Measurements from ENCODE around the gene PRAME.
A peak's percentile ranks its signal among the peaks of the same experiment; 100 is the strongest.

PRAME gene

DNA sequence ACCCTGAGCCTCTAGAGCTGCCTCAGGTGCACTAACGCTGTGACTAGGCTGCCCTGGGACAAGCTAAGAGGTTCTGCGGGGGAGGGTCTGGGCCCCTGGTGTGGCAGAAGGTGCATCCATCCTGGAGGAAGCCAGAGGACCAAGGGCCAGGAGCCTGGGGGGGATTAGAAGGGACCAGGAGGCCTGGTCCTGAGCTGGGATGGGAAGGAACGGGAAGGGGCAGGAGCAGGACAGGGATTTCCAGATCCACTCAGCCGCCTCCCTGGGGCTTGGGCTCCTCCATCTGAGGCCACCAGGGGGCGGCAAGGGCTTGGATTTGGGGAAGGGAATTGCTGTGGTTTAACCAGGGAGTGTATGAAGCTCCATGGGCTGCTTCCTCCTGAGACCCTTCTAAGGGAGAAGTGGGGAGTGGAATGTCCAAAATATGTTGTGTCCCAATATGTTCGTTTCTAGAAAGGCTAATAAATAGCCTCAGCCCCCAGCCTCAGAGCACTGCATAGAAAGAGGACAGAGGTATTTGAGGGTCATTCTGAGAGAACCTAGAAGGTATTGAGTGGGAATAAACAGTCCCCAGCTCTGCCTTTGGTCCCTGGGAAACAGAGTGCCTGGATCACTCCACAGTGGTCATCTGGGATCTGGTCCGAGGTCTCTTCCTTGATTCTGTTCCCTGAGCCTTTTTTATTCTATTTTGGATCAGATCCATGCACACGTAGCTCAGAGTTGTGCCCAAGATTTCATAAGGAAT, 17.4 kb upstream of the PRAME start (continued):
- TF ChIP-seq IKZF3 (tag by site-specific recombination; IDR thresholded peaks at IDR 0.05) (peak; percentile 59; the same call in 1 of the 2 replicates), ZNF24 (tag by site-specific recombination; IDR thresholded peaks at IDR 0.05) (no peak)

DNA sequence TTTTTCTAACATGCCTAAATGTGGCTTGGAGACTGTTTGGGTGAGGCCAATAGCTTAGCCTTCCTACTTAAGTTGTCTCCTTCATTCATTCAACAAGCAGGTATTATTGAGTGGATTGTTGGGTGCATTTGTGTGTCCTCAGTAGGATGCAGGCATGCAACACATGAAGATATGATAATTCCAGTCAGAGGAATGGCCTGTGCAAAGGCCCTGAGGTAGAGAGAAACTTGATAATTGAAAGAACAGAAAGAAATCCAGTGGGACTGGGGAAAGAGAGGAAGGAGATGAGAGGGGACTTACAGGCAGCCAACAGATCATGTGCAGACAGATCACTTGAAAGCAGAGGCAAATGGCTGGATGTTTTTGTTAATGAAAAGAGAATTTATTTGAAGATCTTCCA, 15.3 kb upstream of the PRAME start:
- H3K27ac ChIP-seq (ENCODE audit: extremely low read depth, low read depth, low read length): no peak overlapping the region
- POLR2A ChIA-PET: no interaction called here
- H3K9me3 ChIP-seq (ENCODE audit: control insufficient read depth, insufficient read depth, low read depth, low read length): no peaks in the 10 kb centered on the region
- no peaks in the 10 kb centered on the region for H3K4me1 ChIP-seq (ENCODE audit: control insufficient read depth, insufficient read depth, low read length)
- TF ChIP-seq ZNF623 (tag by site-specific recombination; IDR thresholded peaks at IDR 0.05) (peak; percentile 89), ZNF221 (tag by site-specific recombination; IDR thresholded peaks at IDR 0.05; ENCODE audit: borderline replicate concordance) (no peak)
- CTCF ChIA-PET: interaction anchor here (0.8 to 8.6 kb wide), 4 partner anchors 14 to 385 kb away, joined by 3 to 148 read pairs (median 4); no protein-coding TSS in a partner anchor
- H3K4me3 ChIP-seq (ENCODE audit: low read depth, low read length): no peak overlapping the region
- H3K36me3 ChIP-seq (ENCODE audit: control insufficient read depth in 2 of 2, insufficient read depth in 1 of 2, low read length in 2 of 2): no peaks in the 10 kb centered on the region

DNA sequence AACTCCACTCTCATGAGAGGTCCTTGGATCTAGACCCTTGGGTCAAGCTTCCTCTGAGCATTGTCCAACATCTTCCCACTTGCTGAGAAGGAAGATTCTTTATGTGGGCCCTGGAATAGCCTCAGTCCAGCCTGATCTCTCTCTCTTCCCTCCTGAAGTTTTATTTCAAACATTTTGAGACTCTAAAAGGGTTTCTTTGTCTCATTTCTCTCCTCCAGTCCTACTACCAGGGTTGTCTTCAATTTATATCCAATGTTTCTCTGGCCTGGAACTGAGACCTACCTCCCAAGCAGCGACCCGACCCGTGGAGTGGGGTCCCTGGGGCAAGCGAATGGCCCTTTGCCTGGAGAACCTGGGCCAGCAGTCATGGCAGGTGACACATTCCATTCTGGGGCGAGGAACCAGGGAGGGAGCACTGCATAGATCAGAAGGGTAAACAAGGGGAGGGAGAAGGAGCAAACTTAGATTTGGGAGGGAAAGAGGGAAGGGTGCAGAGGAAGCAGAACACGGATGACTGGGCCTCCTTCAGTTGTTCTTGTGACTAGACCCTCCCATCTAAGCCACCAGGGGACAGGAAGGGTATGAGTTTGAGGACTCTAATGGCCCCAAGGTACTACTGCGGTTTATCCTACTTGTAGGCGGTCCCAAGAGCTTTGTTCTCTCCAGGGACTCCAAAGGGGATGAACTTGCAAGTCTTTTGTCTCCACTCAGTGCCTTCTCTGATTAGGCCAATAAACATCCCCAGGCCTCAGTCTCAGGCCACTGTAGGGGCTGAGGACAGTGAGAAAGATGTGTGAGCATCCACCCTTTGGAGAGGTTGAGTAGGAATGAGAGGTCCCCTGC, 14.2 kb upstream of the PRAME start:
- ChIA-PET POLR2A (no interaction called here), CTCF (interaction anchor here (0.9 to 8.6 kb wide), 5 partner anchors 9 to 109 kb away, joined by 4 to 148 read pairs (median 7); partner anchors contain the start of gene PRAME)
- TF ChIP-seq GLIS1 (tag by site-specific recombination; IDR thresholded peaks at IDR 0.05): no peak
- TF ChIP-seq OSR2 (tag by site-specific recombination; IDR thresholded peaks at IDR 0.05): no peak
- no peak for TF ChIP-seq ZNF621 (tag by site-specific recombination; IDR thresholded peaks at IDR 0.05)
- no peak for TF ChIP-seq ZNF561 (tag by site-specific recombination; IDR thresholded peaks at IDR 0.05; ENCODE audit: borderline replicate concordance)
- no peak for TF ChIP-seq ZNF558 (tag by site-specific recombination; IDR thresholded peaks at IDR 0.05)
- TF ChIP-seq ZNF670 (tag by site-specific recombination; IDR thresholded peaks at IDR 0.05; ENCODE audit: low read depth): no peak
- TF ChIP-seq ZNF292 (tag by site-specific recombination; IDR thresholded peaks at IDR 0.05; ENCODE audit: borderline replicate concordance, low read depth): no peak
- TF ChIP-seq ZNF350 (tag by site-specific recombination; IDR thresholded peaks at IDR 0.05): no peak
- TF ChIP-seq BCL11B (tag by site-specific recombination; IDR thresholded peaks at IDR 0.05; ENCODE audit: low read depth): no peak
- TF ChIP-seq ZNF626 (tag by site-specific recombination; IDR thresholded peaks at IDR 0.05): no peak
- TF ChIP-seq, protein P1, sequence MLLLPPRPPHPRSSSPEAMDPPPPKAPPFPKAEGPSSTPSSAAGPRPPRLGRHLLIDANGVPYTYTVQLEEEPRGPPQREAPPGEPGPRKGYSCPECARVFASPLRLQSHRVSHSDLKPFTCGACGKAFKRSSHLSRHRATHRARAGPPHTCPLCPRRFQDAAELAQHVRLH (tag by site-specific recombination; IDR thresholded peaks at IDR 0.05): no peak
- no peak for TF ChIP-seq ZNF248 (tag by site-specific recombination; IDR thresholded peaks at IDR 0.05)
- no peak for TF ChIP-seq SP3 (tag by site-specific recombination; IDR thresholded peaks at IDR 0.05)
- no peak for TF ChIP-seq ZSCAN16 (tag by site-specific recombination; IDR thresholded peaks at IDR 0.05)
- Histone ChIP-seq H3K36me3 (ENCODE audit: control insufficient read depth in 2 of 2, insufficient read depth in 1 of 2, low read length in 2 of 2) (no peaks in the 10 kb centered on the region), H3K27ac (ENCODE audit: extremely low read depth, low read depth, low read length) (no peak overlapping the region), H3K4me1 (ENCODE audit: control insufficient read depth, insufficient read depth, low read length) (no peaks in the 10 kb centered on the region), H3K9me3 (ENCODE audit: control insufficient read depth, insufficient read depth, low read depth, low read length) (no peaks in the 10 kb centered on the region), H3K4me3 (ENCODE audit: low read depth, low read length) (no peak overlapping the region)

DNA sequence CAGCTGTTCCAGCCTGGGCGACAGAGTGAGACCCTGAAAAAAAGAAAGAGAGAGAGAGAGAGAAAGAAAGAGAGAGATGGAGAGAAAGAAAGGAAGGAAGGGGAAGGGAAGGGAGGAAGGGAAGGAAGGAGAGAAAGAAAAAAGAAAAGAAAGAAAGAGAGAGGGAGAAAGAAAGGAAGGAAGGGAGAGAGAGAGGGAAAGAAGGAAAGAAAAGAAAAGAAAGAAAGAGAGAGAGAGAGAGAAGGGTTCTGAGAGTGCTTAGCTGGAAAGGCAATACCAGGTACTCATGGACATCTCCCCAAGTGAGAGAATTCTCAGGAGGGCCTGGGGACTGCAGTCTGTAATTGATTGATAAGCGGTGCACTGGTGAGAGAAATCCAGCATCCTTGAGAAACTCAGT, 12.8 kb upstream of the PRAME start:
- no peak overlapping the region for H3K4me3 ChIP-seq (ENCODE audit: low read depth, low read length)
- no peaks in the 10 kb centered on the region for H3K4me1 ChIP-seq (ENCODE audit: control insufficient read depth, insufficient read depth, low read length)
- ChIA-PET POLR2A (interaction anchor here (0.6 kb wide), 1 partner anchor 189 kb away, joined by 5 read pairs; no protein-coding TSS in a partner anchor), CTCF (interaction anchor here (0.6 to 8.6 kb wide), 8 partner anchors 10 to 611 kb away, joined by 3 to 148 read pairs (median 5); partner anchors contain the start of gene PRAME)
- no peaks in the 10 kb centered on the region for H3K9me3 ChIP-seq (ENCODE audit: control insufficient read depth, insufficient read depth, low read depth, low read length)
- H3K27ac ChIP-seq (ENCODE audit: extremely low read depth, low read depth, low read length): no peak overlapping the region
- H3K36me3 ChIP-seq (ENCODE audit: control insufficient read depth in 2 of 2, insufficient read depth in 1 of 2, low read length in 2 of 2): no peaks in the 10 kb centered on the region
- no peak for TF ChIP-seq ZNF76 (tag by site-specific recombination; IDR thresholded peaks at IDR 0.05; ENCODE audit: borderline replicate concordance, low read depth)
- TF ChIP-seq, protein P2, sequence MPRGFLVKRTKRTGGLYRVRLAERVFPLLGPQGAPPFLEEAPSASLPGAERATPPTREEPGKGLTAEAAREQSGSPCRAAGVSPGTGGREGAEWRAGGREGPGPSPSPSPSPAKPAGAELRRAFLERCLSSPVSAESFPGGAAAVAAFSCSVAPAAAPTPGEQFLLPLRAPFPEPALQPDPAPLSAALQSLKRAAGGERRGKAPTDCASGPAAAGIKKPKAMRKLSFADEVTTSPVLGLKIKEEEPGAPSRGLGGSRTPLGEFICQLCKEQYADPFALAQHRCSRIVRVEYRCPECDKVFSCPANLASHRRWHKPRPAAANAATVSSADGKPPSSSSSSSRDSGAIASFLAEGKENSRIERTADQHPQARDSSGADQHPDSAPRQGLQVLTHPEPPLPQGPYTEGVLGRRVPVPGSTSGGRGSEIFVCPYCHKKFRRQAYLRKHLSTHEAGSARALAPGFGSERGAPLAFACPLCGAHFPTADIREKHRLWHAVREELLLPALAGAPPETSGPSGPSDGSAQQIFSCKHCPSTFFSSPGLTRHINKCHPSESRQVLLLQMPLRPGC (tag by site-specific recombination; IDR thresholded peaks at IDR 0.05): no peak
- no peak for TF ChIP-seq ZNF223 (tag by site-specific recombination; IDR thresholded peaks at IDR 0.05)
- TF ChIP-seq ZNF239 (tag by site-specific recombination; IDR thresholded peaks at IDR 0.05): no peak
- peak; percentile 56 for TF ChIP-seq PRDM1 (tag by site-specific recombination; IDR thresholded peaks at IDR 0.05)
- TF ChIP-seq, protein P3, sequence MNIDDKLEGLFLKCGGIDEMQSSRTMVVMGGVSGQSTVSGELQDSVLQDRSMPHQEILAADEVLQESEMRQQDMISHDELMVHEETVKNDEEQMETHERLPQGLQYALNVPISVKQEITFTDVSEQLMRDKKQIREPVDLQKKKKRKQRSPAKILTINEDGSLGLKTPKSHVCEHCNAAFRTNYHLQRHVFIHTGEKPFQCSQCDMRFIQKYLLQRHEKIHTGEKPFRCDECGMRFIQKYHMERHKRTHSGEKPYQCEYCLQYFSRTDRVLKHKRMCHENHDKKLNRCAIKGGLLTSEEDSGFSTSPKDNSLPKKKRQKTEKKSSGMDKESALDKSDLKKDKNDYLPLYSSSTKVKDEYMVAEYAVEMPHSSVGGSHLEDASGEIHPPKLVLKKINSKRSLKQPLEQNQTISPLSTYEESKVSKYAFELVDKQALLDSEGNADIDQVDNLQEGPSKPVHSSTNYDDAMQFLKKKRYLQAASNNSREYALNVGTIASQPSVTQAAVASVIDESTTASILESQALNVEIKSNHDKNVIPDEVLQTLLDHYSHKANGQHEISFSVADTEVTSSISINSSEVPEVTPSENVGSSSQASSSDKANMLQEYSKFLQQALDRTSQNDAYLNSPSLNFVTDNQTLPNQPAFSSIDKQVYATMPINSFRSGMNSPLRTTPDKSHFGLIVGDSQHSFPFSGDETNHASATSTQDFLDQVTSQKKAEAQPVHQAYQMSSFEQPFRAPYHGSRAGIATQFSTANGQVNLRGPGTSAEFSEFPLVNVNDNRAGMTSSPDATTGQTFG (tag by site-specific recombination; IDR thresholded peaks at IDR 0.05; ENCODE audit: borderline replicate concordance): no peak
